Epithelial cell of proximal tubule (primary cell): ENCODE measurements around the gene SHROOM2. TPM values are rescaled to one million over a fixed set of nuclear protein-coding genes. Genes with fewer than 3 reads are reported as not detected.

Source experiments
- DNase-seq: peaks from one replicate; pipeline ENCODE4 v3.0.0-alpha.2; 2011; ENCODE audit warnings: low read depth
- H3K4me3 ChIP-seq: 2 replicates; pipeline ENCODE4 v1.5.1; 2011; ENCODE audit warnings: low read depth, mild to moderate bottlenecking, low read length
- total RNA-seq: library from RNA; depleted of rRNA; stranded (reverse); fragments of >200 nt; gene quantifications from 2 replicates; pipeline ENCODE4 v1.2.3, GENCODE V29; 2015
- TF ChIP-seq, protein P1 (sequence below): conservative IDR thresholded peaks from 2 replicates; pipeline ENCODE4 v1.5.1; 2012; ENCODE audit warnings: low read depth, mild to moderate bottlenecking, low read length

The SHROOM2 gene
- total RNA-seq, 1 donor from 2014 or later, result 8.9 TPM

DNA sequence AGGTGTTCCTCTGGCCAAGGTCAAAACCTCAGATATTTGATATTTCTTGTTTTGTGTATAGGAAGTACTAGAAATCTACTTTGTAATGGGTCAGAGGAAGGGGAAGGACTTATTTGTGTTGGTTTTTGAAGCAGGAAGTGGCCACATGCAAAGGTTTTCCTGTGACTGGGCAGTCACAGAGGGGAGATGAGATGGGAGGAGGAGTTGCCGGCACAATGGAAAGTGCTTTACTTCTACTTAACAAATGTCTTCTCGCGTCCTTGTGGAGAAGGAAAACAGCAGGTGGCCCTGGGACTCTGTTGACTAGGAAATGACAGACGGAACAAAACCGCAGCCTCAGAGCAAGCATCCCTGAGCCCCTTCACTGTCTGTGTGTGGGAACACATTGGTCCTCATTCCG is 46.6 kb downstream of the SHROOM2 start:
- no peak overlapping the region for H3K4me3 ChIP-seq
- DNase-seq, result no peak
- TF ChIP-seq, protein P1, sequence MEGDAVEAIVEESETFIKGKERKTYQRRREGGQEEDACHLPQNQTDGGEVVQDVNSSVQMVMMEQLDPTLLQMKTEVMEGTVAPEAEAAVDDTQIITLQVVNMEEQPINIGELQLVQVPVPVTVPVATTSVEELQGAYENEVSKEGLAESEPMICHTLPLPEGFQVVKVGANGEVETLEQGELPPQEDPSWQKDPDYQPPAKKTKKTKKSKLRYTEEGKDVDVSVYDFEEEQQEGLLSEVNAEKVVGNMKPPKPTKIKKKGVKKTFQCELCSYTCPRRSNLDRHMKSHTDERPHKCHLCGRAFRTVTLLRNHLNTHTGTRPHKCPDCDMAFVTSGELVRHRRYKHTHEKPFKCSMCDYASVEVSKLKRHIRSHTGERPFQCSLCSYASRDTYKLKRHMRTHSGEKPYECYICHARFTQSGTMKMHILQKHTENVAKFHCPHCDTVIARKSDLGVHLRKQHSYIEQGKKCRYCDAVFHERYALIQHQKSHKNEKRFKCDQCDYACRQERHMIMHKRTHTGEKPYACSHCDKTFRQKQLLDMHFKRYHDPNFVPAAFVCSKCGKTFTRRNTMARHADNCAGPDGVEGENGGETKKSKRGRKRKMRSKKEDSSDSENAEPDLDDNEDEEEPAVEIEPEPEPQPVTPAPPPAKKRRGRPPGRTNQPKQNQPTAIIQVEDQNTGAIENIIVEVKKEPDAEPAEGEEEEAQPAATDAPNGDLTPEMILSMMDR, result no peak

DNA sequence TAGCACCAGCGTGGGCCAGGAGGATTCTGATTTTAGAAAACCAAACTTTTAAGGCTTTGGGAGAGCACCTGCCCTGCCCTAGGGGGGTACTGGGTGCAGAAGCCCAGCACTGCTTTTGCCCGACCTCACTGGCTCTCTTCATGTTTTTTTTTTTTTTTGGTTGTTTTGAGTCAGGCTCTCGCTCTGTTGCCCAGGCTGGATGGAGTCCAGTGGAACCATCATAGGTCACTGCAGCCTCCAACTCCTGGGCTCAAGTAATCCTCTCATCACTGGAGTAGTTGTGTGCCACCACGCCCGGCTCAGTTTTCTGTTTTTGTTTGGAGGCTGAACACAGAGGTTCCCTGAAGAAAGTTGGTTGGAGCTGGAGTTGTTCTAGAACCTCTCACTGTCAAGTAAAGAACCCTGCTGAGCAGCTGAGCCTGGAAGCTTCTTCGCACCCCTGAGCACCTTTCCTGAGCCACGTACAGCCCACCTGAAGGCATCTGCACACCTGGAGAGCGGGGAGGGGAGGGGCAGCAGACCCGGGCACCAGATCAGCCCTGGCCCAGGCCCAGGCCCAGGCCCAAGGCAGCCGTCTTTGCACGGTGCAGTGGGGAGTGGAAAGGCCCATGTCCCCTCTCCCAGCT is 49.5 kb downstream of the SHROOM2 start:
- DNase-seq, result no peak
- no peak overlapping the region for H3K4me3 ChIP-seq
- TF ChIP-seq, protein P1, result no peak

DNA sequence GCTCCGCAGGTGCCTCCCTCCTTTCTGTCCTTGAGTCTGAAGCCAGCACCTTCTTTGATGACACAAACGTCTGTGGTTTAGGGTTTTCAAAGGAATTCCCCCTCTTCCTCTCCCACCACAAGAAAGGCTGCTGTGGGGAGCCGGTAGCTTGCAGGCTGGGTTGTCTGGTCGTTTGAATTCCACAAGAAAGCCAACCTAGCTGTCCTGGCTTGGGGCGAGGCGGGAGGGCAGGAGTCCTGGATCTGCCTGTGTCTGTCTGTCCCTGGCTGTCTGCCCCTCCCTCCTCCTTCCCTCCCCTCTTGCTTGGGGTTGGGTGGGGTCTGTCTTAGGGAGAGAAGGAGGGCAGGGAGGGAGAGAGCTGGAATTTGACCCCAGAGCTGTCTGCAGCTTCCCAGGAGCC is 56.3 kb downstream of the SHROOM2 start:
- no peak for DNase-seq
- TF ChIP-seq, protein P1, result no peak

DNA sequence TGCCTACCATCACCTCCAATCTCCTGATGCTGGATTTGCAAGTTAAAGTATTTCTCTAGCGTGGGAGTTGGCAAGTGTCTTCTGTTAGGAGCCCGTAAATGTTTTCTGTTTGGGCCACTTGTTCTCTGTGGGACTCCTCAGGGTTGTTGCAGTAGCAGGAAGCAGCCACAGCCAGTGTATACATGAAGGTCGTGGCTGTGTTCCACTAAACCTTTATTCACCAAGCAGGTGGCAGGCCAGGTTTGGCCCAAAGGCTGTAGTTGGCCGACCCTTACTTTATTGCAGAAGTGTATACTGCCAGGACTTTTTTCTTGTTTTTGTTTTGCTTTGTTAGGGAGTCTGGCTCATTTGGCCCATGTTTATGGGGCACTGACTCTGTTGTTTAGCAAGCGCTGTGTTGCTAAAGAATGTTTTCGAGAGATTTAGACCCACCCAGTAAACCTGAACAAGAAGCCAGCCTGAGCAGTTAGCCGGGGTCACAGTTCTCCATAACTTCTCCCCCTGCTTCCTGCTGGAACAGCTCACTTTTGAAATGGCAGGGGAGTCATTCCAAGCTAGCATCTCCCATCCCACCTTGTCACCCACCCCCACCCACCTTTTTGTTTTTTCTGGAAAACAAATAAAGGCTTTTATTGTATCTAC is 58.8 kb downstream of the SHROOM2 start:
- H3K4me3 ChIP-seq, result no peak overlapping the region
- TF ChIP-seq, protein P1, result no peak
- no peak for DNase-seq

More for the DNA sequence above, 56.3 kb downstream of the SHROOM2 start:
- H3K4me3 ChIP-seq, result no peak overlapping the region

DNA sequence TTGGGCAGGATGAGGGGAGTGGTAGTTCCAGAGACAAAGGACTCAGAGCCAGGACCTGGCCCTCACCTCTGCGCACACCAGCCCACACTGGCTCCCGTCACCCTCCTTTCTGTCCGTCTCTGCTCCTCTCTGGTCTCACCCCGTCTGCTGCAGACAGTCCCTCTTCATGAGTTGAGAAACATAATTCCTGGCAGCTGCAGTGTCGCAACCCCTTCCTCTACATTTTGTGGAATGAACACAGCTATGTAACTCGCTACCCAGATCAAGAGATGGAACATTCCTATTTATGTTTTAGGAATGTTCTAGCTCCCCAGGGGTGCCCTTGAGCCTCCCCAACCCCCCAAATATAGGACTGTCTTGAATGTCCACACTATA is 59.3 kb downstream of the SHROOM2 start:
- TF ChIP-seq, protein P1, result no peak
- no peak for DNase-seq
- no peak overlapping the region for H3K4me3 ChIP-seq

DNA sequence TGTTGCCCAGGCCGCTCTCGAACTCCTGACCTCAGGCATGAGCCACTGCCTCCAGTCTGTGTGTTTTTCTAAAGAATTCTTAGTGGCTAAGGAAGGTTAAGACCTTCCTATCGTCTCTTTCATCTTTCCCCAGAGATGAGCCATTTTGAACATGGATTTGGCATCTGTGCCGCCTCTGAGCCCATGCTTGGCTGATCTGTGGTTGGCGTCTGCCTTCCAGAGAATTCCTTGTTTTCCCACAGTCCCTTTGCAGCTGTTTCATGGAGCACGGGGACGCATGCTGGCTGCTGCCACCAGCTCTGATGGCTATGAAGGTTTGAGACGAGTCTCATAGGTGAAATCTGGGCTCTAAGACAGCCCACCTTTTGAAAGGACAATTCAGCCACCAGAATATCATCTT is 60.4 kb downstream of the SHROOM2 start:
- peak overlapping the region; percentile 16 for H3K4me3 ChIP-seq
- TF ChIP-seq, protein P1, result no peak
- DNase-seq, result no peak

DNA sequence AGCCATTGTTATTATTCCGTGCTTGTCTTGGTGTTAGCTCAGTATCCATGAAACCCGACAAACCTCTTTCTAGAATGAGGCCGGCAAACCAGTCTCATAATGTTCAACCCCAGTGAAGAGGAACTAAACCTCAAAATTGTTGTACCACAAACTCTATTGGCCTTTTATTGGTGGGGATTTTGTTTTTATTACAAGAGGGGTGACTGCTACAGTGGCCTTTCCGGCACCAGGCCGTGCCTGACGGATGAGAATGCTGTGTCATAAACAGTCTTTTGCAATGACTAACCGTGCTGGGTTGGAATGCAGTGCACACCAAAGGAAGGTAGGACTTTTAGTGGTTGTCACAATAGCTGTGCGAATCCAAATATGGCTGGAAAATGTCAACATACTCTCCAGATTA is 60.8 kb downstream of the SHROOM2 start:
- peak overlapping the region; percentile 16 for H3K4me3 ChIP-seq
- DNase-seq, result peak; percentile 60
- TF ChIP-seq, protein P1, result no peak
